ENCODE results near the gene ATP13A5. TPM values are rescaled to one million over a fixed set of nuclear protein-coding genes. Genes with fewer than 3 reads are reported as not detected.

The ATP13A5 gene
- total RNA-seq, 1 experiment from 2014 or later, result not detected

GRCh38 chr3:193310914-193311723 lies 67.4 kb downstream of the ATP13A5 start:
- CTCF ChIA-PET, result interaction anchor here (0.6 kb wide), 1 partner anchor 163 kb away, joined by 7 read pairs; no protein-coding TSS in a partner anchor
- Mint-ChIP-seq H3K4me1 (ENCODE audit: low read depth, unreplicated experiment) (no peaks in the 10 kb centered on the region), H3K27me3 (ENCODE audit: unreplicated experiment) (no peaks in the 10 kb centered on the region), H3K4me3 (ENCODE audit: low read depth, unreplicated experiment) (no peak overlapping the region), H3K36me3 (ENCODE audit: insufficient read depth, unreplicated experiment) (no peaks in the 10 kb centered on the region), H3K9me3 (ENCODE audit: low read depth, unreplicated experiment) (no peaks in the 10 kb centered on the region), H3K27ac (ENCODE audit: unreplicated experiment) (no peak overlapping the region)
- no TSS peak for BruUV-seq (replicated peaks)
- intact Hi-C loops (cut with micrococcal nuclease; ENCODE audit: unreplicated experiment), result no loop called here
- no peak for DNase-seq
- TF ChIP-seq, protein P1, sequence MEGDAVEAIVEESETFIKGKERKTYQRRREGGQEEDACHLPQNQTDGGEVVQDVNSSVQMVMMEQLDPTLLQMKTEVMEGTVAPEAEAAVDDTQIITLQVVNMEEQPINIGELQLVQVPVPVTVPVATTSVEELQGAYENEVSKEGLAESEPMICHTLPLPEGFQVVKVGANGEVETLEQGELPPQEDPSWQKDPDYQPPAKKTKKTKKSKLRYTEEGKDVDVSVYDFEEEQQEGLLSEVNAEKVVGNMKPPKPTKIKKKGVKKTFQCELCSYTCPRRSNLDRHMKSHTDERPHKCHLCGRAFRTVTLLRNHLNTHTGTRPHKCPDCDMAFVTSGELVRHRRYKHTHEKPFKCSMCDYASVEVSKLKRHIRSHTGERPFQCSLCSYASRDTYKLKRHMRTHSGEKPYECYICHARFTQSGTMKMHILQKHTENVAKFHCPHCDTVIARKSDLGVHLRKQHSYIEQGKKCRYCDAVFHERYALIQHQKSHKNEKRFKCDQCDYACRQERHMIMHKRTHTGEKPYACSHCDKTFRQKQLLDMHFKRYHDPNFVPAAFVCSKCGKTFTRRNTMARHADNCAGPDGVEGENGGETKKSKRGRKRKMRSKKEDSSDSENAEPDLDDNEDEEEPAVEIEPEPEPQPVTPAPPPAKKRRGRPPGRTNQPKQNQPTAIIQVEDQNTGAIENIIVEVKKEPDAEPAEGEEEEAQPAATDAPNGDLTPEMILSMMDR (IDR thresholded peaks at IDR 0.05; ENCODE audit: unreplicated experiment), result no peak

GRCh38 chr3:193305356-193305755 lies 73.2 kb downstream of the ATP13A5 start:
- TF ChIP-seq, protein P1 (IDR thresholded peaks at IDR 0.05; ENCODE audit: unreplicated experiment), result no peak
- peak; percentile 41 for DNase-seq
- peaks cover 32% of the 10 kb centered on the region for H3K4me1 Mint-ChIP-seq (ENCODE audit: low read depth, unreplicated experiment)
- CTCF ChIA-PET, result no interaction called here
- H3K27ac Mint-ChIP-seq (ENCODE audit: unreplicated experiment), result no peak overlapping the region
- intact Hi-C loops (cut with micrococcal nuclease; ENCODE audit: unreplicated experiment), result no loop called here
- H3K4me3 Mint-ChIP-seq (ENCODE audit: low read depth, unreplicated experiment), result no peak overlapping the region
- no peaks in the 10 kb centered on the region for H3K27me3 Mint-ChIP-seq (ENCODE audit: unreplicated experiment)
- no TSS peak for BruUV-seq (replicated peaks)
- peaks cover 3% of the 10 kb centered on the region for H3K9me3 Mint-ChIP-seq (ENCODE audit: low read depth, unreplicated experiment)
- no peaks in the 10 kb centered on the region for H3K36me3 Mint-ChIP-seq (ENCODE audit: insufficient read depth, unreplicated experiment)

DNA sequence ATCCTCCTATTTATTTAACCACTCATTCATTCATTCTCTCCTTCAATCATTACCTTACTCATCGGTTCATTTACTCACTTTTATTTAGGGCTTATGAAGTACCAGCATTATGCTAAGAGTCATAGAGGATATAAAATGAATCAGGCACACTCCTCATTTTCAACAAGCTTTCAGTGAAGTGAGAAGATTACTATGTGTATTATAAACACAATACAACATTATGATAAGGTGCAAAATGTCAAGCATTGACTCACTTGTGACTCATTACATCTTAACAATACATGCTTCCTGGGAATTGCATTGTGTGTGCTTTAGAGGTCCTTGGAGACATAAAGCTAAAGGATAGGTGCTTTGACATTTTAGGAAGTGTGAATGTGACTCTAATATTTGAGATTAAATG lies 77.1 kb downstream of the ATP13A5 start:
- BruUV-seq (replicated peaks), result no TSS peak
- Mint-ChIP-seq H3K9me3 (ENCODE audit: low read depth, unreplicated experiment) (peaks cover 5% of the 10 kb centered on the region), H3K36me3 (ENCODE audit: insufficient read depth, unreplicated experiment) (no peaks in the 10 kb centered on the region), H3K4me3 (ENCODE audit: low read depth, unreplicated experiment) (no peak overlapping the region), H3K4me1 (ENCODE audit: low read depth, unreplicated experiment) (peaks cover 32% of the 10 kb centered on the region), H3K27ac (ENCODE audit: unreplicated experiment) (peak overlapping the region; percentile 10), H3K27me3 (ENCODE audit: unreplicated experiment) (no peaks in the 10 kb centered on the region)
- CTCF ChIA-PET, result no interaction called here
- intact Hi-C loops (cut with micrococcal nuclease; ENCODE audit: unreplicated experiment), result no loop called here
- no peak for DNase-seq
- TF ChIP-seq, protein P1 (IDR thresholded peaks at IDR 0.05; ENCODE audit: unreplicated experiment), result no peak

DNA sequence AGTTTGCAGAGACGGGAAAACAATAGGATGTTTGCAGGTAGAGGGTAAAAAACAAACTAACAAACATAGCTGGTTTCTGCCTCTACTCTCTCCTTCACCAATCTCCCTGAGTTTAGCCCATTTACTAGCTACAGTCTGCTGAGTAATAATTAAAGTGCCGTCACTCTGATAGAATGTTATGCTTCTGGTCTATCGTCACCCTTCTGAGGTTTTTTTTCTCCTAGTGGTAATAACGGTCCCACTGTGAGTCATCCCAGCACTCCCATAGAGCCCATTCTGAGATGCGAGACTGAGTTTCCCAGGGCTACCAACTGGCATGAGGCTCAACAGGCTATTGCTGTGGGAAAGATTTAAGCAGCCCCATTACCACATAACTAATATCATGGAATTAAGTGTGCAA lies 81.1 kb downstream of the ATP13A5 start:
- Mint-ChIP-seq H3K4me3 (ENCODE audit: low read depth, unreplicated experiment) (no peak overlapping the region), H3K27me3 (ENCODE audit: unreplicated experiment) (no peaks in the 10 kb centered on the region), H3K4me1 (ENCODE audit: low read depth, unreplicated experiment) (peaks cover 15% of the 10 kb centered on the region), H3K9me3 (ENCODE audit: low read depth, unreplicated experiment) (peaks cover 6% of the 10 kb centered on the region), H3K36me3 (ENCODE audit: insufficient read depth, unreplicated experiment) (no peaks in the 10 kb centered on the region), H3K27ac (ENCODE audit: unreplicated experiment) (no peak overlapping the region)
- CTCF ChIA-PET, result interaction anchor here (0.7 kb wide), 1 partner anchor 10 kb away, joined by 3 read pairs; no protein-coding TSS in a partner anchor
- intact Hi-C loops (cut with micrococcal nuclease; ENCODE audit: unreplicated experiment), result no loop called here
- no peak for DNase-seq
- no TSS peak for BruUV-seq (replicated peaks)
- TF ChIP-seq, protein P1 (IDR thresholded peaks at IDR 0.05; ENCODE audit: unreplicated experiment), result no peak
